HG02884 (cell line): Measurements from ENCODE around the gene TBXA2R.
"Not testable (repeated sequence)": the region's sequence is repeated elsewhere in the genome, so short reads cannot be mapped to it uniquely, and the experiment has no call there.

Experiments
- ATAC-seq: cut with Tn5 transposase; IDR thresholded peaks from one replicate; pipeline ENCODE4 v1.9.1; 2021; ENCODE audit warnings: mild to moderate bottlenecking, moderate library complexity; ENCODE audit not compliant: unreplicated experiment

The TBXA2R gene

DNA sequence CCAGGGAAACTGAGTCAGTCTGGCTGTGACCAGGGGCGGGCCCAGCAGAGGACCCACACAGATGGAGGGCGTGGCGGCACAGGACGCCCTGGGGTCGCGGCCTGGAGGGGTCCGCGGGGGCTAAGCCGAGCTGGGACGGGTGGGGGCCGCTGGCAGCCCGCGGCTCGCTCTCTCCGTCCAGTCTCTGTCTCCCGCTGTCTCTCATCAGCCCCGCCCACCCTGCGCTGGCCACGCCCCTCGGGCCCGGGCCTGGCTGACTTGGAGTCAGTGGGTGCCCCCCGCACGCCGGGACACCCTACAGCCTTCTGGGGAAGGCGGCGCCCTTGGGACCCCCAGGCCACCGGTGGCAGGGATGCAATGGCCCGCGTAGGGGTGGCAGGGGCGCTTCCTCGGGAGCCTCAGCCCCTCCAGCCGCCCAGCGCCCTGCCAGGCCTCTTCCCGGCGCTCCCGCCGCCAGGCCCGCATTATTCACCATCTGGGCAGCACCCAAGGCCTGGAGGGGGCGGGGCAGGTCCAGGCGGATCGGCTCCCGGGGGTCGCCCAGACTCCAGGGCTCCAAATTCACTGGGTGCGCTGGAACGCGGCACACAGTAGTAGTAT is at the start of gene TBXA2R:
TBXA2R (minus strand) TSS at position 186 of the 600 bp plus-strand sequence. CDS start 6,241 bp downstream, outside the sequence.
- no peak for ATAC-seq

DNA sequence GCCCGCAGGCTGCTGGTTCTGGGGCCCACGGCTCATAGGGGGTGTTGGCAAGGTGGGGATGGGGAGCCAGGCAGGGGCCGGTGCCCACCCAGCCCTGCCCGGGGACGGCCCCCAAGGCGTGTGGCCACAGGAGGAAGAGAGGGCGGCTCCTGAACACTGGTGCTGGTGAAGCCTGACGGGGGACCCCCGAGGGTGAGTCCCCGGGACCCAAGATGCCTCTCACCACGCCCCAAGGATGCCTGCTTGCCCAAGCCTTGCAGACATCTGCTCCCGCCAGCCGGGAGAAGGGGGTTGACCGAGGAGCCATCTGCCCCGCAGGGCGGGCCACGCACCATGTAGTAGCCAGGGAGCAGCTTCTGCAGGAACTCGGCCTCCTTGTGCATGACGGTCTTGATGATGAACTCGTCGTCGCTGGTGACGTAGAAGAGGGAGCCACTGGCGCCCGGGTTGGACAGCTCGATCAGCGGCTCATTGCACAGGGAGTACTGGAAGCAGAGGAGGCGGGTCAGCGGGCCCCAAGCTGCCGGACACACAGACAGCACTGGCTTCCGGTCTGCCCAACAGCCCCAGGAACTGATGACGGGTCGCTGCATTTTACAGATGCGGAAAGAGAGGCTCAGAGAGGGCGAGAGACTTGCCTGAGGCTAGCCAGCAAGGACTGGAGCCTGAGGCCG is 49.5 kb upstream of the TBXA2R start:
- ATAC-seq: no peak

DNA sequence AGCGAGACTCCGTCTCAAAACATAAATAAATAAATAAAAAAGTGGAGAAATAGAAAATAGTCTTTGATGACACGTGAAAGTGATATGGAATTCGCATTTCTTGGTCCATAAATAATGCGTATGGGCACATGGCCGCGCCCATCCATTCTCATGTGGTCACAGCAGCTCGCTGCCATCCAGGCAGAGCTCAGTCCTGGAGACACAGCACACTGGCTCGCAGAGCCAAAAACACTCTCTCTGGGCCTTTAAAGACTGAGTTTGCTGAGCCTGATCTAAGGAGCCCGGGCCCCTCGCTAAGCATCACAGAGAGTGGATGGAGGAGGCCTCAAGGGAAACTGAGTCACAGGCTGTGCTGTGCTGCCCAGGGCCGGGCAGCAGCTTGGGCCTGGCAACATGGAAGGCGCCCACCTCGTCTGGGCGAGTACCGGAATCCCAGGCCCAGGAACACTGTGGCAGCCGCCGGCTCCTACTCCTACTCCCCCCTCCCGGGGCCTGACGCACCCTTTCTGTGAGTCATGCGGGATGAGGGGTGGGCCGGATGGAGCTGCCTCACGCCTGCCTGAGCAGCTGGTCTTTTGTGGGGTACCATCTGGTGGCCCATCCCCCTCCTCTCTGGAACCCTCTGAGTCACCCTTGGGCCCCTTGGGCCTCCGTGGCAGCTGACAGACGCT is 48.9 kb upstream of the TBXA2R start:
- no peak for ATAC-seq

DNA sequence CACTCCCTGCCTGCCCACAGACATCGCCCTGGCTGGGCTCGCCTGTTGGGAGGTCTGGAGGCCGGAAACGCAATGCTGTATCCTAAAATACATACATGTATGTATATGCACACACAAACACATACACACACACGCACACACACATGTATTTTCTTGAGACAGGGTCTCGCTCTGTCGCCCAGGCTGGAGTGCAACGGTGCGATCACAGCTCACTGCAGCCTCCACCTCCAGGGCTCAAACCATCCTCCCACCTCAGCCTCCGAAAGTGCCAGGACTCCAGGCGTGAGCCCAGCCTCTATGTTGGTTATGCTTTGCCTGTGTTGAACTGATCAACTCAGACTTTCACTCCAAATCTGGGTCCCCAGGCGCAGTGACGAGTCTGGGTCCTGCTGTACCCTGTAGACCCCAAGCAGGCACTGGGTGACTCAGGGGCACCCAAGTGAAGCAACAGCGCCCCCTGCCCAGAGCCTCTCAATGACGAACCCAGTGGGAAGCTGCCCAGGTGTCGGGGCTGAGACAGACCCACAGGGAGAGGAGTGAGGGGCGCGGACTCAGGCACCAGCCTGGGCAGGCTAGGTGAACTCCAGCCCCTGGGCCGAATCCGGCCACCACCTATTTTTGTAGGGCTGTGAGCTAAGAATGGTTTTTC is 47.3 kb upstream of the TBXA2R start:
- ATAC-seq: no peak

DNA sequence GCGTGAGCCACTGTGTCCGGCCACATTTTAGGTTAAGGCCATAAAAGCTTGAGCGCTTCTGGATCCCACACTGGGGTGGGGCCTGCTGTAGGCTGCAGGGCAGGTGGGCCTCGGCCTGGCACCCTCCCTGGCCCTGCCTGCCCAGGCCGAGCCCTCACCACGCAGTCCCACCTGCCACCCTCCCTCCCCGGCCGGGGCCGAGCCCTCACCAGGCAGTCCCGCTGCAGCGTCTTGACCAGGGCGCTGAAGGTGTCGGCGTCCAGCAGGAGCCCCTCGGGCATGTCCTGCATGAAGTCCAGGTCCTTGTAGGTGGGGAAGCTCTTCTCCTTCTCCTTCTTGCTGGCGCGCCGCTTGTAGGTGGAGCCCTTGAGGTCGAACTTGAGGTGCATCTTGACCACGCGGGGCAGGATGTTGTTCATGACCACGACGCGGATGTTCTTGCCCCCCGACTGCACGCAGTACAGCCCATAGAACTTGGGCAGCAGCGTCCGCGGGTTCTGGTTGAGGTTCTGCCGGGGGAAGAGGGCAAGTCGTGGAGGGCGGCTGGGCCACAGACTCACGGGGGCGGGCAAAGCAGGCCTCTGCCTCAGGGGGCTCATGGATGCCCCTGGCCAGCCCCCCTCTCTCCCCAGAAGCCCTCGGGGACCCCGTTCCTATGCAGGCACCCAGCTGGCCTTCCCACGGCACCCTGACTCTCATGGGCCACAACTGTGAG is 46.6 kb upstream of the TBXA2R start:
- ATAC-seq: no peak

DNA sequence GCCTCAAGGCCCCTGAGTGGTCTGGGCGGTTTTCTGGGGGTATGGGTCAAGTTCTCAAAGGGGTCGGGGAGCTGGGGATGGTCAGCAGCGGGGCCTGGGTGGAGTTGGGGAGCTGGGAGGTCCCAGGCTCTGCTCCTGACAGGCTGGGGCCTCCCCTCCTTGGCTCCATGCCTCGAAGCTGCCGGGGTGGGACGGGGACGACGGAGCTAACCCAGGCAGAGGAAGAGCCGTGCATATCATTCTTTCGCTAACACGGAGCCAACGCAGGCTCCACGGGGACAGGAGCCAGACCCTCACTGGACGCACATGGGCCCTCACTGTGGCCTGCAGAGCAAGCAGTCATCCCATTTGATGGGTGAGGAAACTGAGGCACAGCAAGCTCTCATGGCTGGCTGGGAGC is 45.7 kb upstream of the TBXA2R start:
- ATAC-seq: no peak

DNA sequence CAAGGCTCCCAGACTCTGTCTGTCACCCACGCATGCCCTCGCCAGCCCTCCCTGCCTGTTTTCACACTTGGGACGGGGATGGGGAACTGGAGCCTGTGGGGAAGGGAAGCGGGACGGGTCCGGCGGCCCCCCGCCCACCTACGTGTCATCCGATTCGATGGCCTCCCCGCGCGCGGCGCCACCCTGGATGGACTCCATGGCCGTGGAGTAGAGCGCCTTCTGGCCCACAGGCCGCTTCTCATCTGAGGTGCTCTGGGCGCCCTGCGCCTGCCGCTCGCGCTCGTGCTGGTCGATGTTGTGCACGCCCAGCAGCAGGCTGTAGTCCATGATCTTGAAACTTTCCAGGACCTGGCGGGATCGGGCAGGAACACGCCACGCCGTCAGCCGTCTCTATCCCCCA is 45.0 kb upstream of the TBXA2R start:
- no peak for ATAC-seq

DNA sequence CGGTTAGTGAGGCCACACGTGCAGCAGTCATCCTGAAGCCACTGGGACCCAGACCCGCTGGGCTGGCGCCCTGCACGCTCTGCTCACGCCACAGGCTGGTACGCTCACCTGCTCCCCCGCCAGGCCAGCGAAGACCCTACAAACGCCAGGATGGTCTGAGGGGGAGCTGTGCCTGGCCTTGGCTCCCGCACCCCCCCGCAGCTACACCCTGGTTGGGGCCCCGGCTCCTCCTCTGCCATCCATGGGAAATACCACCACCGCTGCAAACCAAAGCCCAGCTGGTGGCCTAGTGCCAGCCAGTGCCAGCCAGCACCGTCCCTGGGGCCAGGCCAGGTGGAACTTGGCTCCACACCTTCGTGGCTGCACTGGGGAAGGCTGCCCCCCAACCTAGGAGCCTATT is 43.2 kb upstream of the TBXA2R start:
- ATAC-seq: no peak

DNA sequence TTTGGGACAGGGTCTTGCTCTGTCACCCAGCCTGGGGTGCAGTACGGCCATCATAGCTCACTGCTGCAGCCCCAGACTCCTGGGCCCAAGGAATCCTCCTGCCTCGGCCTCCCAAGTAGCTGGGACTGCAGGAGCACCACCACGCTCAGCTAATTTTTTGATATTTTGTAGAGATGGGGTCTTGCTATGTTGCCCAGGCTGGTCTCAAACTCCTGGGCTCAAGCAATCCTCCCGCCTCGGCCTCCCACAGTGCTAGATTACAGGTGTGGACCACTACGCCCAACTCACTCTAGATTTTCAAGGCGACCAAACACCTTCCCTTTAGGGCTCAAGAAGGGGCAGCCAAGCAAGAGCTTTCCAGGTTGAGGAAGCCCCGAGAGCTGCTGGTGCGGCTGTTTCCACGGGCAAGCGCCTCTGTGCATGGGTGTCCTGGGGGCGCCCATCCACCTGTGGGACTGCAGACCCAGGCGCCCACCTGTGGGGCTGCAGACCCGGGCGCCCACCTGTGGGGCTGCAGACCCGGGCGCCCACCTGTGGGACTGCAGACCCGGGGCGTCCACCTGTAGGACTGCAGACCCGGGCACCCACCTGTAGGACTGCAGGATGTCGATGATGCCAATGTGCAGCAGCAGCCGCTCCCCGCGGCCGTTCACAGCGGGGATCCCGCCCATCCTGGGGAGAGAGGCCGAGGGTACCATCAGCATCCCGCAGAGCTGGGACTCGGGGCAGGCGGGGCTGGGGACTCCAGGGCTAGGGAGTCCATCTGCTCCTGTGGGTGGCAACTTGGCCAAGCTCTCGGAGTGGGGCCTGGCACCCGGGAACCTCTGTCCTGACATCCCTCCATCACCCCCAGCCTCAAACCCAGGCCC is 41.6 kb upstream of the TBXA2R start:
- ATAC-seq: no peak

DNA sequence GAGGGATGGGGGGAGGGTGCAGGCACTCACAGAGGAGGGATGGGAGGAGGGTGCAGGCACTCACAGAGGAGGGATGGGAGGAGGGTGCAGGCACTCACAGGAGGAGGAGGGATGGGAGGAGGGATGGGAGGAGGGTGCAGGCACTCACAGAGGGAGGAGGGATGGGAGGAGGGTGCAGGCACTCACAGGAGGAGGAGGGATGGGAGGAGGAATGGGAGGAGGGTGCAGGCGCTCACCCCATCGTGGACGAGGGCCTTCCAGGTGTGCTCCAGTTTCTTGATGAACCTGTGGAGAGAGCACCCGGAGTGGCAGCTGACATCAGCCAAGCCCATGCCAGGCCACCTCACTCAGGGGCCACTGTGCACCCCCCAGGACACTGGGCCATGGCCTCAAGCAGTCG is 40.4 kb upstream of the TBXA2R start:
- ATAC-seq: not testable (repeated sequence)

DNA sequence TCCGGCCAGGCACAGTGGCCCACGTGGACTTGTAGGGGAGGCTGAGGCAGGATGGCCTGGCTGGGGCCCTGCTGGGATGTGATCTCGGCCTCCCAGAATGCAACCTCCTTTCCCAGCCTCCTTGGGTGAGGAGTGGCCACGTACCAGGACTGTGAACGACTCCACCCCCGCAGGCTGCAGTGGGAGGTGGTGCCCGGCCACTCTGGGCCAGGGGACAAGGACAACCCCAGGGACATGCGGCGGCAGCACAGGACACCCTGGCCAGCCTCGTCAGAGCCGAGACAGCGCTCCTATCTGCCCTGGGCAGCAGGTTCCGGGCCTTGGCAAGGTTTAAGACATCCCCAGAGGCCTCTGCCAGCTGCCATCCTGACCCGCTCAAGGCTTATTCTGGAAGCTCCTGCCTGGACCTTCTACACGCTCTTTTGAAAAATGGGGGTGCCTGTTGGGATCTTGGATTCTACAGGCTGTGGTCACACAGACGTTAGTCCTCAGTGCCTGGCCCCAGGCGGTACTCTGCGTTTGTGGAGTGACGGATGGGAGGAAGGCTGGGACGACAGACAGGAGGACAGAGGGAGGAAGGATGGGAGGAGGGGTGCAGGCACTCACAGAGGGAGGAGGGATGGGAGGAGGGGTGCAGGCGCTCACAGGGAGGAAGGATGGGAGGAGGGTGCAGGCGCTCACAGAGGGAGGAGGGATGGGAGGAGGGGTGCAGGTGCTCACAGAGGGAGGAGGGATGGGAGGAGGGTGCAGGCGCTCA is 39.8 kb upstream of the TBXA2R start:
- ATAC-seq: no peak

DNA sequence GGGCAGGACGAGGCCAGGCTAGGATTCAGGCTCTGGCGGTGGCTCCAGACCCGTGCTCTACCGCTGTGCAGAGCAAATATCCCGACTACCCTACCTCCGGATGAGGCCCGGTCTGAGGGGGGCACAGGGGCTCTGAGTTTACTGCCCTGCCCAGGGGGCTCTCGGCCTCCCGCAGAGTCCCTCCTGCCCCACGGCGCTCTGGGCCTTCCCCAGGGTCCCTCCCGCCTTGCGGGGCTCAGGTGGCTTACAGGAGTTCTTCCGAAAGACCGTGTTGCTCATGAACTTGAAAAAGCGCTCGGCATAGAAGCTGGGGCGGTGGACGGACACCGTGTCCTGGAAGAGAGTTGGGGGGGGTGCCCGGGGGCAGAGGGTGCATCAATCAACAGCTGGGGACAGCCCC is 39.1 kb upstream of the TBXA2R start:
- ATAC-seq: no peak

DNA sequence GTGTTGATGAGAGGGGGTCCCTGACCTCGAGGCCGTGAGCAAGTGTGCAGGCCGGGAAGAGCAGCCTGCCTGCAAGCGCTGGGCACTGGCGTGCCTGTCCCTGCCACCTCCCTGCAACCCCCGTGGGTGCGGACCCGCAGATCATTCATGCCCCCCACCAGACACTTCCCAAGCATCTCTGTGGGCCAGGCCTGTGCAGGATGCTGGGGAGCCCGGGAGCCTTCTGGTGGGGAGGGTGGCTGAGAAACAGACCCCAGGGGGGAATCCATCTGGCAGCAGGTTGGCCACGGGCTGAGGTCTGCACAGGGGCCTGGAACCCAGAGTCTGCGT is 38.4 kb upstream of the TBXA2R start:
- ATAC-seq: no peak

DNA sequence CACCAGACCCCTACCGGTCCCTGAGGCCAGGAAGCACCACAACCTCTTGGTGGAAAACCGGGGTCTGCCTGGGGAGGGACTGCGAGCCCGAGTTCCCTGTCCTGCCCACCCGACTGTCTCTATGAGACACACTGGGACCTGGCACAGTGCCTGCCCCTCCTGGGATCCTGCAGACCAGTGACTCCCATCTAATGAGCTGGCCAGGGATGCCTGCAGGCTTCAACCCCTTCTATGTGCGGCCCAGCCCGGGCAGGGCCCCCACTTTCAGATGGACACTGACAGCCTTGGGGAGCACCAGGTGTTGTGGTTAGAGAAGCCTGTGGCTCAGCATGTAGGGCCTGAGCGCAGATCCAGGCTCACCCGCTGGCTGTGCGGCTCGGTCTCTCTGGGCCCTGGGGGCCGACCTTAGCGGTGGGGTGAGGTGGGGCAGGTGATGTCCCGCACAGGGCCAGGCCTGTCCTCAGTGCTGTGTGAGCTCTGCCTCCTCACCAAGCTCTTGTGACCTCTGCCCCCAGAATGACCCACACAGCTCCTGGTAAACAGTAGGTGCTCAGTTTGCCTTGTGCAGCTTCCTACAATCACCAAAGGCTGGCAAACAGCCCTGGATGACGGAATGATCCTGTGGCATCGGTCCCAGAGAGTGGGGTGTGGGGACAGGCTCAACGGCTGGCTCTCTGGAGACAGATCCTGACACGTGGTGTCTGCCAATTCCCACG is 37.8 kb upstream of the TBXA2R start:
- no peak for ATAC-seq

DNA sequence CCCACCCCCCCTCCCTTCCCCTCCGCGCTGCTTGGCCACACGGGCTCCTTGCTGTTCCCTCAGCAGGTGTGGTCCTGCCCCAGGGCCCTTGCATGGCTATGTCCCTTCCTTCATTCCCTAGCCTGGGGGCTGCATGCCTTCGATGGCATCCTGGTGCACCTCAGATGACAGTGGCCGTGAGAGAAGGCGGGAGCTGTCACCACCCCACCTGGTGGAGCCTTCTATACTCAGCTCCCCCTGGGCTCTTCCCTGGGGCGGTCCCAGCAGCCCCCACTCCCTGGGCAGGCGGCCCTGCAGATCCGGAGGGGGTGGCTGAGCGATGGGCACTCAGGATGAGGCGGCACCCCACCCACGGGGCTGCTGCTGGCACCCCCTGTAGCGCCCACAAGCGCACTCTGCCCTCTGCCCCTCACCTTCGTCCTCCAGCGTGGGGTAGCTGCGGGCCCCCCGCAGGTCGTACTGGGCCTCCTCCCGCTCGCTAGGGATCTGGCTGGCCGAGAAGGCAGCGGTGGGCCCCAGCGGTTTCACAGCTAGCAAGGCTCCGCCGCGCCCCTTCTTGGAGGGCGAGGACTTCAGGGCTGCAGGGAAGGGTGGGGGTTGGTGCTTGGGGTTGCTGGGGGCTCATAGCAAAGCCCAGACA is 37.1 kb upstream of the TBXA2R start:
- no peak for ATAC-seq

DNA sequence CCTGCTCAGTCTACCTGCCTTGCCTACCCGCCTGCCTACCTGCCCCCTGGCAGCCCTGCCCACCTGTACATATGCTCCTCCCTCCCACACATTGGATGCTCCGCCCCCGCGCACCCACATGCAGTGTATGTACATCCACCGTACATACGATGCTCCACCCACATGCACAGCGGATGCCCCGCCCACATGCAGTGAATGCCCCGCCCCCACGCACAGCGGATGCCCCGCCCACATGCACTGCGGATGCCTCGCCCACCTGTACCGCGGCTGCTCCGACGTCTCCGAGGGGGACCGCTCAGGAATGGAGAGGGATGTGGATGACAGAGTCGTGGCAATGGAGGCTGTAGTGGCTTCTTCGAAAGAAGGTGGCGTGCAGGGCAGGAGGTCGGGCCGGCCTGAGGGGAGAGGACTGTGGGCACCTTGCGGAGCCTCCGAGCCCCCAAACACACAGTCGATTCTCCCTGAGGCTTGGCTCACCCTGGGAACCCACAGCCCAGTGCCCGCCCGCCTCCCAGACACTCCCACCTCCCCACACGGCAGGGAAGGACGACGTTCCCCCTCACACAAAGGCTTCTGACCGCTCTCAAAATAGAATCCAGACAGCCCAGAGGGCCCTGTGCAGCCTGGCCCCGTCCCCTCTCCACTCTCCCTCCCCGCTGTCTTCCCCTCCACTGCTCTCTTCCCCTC is 36.5 kb upstream of the TBXA2R start:
- no peak for ATAC-seq

DNA sequence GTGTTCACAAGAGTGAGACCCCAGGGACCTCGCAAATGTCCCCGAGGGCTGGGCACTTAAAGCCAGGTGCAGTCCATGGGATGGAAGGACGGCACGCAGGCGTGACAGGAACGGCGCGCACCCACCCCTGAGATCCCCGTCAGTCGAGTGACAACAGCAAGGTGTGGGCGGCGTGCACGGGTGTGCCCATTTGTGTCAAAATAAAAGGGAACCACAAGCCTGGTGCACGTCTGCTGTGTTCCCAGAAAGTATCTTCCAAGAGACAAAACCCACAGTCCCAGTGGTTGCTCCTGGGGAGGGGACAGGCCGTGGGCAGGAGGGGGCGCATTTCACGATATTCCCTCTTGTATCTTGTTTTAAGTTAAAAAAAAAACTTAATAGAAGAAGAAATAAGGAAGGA is 35.6 kb upstream of the TBXA2R start:
- no peak for ATAC-seq
